Activated naive CD4-positive, alpha-beta T cell (primary cell): ENCODE data around the gene IFI27.

Experiments used
- DNase-seq, 4 experiments: peaks; one replicate each; lab custom pipeline; 2025; lab: John Stamatoyannopoulos, UW

The IFI27 gene

GRCh38 chr14:94102768-94103482, 7.6 kb upstream of the IFI27 start:
- DNase-seq, result no peak

- DNase-seq, result no peak
These were observed 6.9 kb upstream of the IFI27 start for GRCh38 chr14:94103554-94104150.

GRCh38 chr14:94104731-94105130, 5.8 kb upstream of the IFI27 start:
- DNase-seq, result no peak

GRCh38 chr14:94109915-94110250, 653 bp upstream of the IFI27 start:
- no peak for DNase-seq

- DNase-seq, result no peak
These were observed 950 bp downstream of the IFI27 start for GRCh38 chr14:94111276-94112095.

- no peak for DNase-seq
These were observed 2.1 kb downstream of the IFI27 start for GRCh38 chr14:94112513-94113063.

GRCh38 chr14:94113073-94113472, 2.5 kb downstream of the IFI27 start:
- DNase-seq, result no peak

DNA sequence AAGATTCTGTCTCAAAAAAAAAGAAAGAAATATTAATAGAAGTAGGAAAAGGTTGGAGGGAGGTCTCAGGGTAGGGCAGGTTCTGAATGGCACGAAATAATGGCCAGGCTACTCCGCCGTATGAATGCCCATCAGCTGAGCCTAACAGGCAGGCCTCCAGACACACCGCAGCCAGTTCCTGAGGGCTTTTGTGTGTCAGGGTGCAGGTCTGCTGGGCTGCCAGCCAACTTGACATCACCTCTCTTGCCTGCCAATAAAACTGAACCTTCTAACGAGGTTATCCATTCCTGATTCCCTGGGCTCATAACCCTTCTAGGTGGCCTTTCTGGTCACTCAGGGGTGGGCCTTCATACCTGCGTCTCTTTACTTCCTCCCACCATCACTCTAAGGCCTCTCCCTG, 3.0 kb downstream of the IFI27 start:
- DNase-seq, result no peak

GRCh38 chr14:94113908-94114588, 3.5 kb downstream of the IFI27 start:
- DNase-seq, result no peak

DNA sequence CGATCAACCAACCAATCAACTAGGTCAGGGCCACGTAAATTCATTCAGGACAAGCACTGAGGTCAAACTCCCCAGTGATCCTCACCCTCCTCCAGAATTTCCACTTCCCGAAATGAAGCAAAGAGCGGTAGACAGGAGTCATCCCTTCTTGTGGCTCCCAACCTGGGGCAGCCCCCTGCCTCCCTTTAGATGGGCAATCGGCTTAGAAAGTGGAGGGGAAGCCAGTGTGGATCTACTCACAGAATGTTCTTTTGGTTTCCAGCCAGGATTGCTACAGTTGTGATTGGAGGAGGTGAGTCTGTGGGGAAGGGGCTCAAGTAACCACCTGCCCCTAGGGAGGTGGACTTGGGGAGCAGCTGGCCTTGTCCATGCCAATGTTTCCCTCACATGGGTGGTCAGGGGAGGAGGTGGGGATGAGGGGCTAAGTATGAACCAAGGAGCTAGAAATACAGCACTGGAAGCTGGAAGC, 4.1 kb downstream of the IFI27 start:
- DNase-seq, result no peak

GRCh38 chr14:94115058-94115591, 4.6 kb downstream of the IFI27 start:
- no peak for DNase-seq

GRCh38 chr14:94115631-94116030, 5.1 kb downstream of the IFI27 start:
- no peak for DNase-seq

DNA sequence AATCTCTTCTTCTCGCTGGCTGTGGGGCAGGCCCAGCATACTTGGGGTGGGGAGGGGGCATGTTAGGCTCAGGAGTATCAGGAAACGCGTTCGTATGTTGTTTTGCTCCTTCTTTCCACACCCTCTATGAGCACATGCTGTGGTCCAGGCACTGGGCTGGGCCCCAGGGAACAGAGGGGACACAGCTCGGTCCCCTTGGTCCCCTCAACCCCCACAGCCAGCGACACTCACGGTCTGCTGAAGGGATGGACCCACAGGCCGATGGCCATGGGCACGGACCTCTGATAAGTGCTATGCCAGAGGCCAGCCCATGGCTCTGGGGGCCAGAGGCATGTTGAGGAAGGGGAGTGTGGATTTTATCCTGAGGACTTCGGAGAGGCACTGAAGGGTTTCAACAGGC, 6.2 kb downstream of the IFI27 start:
- no peak for DNase-seq

DNA sequence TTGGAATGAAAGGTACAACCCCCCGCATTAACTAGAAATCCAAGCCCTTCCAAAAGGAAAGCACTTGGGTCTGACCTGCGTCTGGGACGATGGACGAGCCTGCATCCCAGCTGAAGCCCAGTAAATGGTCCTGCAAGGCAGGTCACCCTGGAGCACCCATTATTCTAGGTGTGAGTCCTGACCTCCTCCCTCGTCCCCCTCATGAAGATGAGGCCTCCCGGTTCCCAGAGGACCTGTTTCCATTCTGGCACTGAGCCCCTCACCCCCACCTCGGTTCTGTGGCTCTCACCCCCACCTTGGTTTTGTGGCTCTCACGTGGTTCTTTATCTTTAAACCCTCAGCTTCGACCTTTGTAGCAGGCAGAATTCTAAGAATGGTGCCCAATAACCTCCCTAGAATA, 7.3 kb downstream of the IFI27 start:
- no peak for DNase-seq

GRCh38 chr14:94119071-94119470, 8.5 kb downstream of the IFI27 start:
- no peak for DNase-seq

DNA sequence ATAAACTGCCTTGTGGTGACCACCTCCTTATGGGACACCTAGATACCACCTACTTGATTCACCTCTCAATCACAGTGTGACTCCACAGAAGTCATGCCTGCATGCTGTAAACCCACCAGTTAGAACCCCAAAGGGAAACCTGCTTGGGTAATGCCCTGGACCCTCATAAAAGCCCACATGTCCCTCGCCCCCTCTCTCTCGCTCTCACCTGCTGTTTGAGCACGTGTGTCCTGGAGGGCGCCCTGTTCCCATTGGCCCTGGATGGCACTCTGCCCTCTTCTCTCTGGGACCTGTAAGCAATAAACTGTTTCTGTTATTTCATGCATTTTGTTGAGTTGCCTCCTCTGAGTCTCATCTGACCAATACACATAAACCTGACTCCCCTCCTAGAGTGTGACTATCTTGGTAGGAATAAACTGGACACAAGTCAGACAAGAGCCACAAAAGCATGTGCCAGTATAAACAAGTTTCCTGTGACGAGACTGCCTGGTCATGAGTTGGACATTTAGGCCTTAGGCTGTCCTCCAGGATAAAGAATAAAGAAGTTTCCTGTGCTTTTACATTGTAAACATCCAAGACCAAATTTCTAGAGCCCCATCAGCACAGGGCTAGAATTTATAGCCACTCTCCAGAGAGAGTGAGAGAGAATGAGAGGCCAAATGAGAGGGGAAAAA, 10.3 kb downstream of the IFI27 start:
- no peak for DNase-seq

- no peak for DNase-seq
These were observed 10.9 kb downstream of the IFI27 start for GRCh38 chr14:94121485-94121884.

GRCh38 chr14:94122438-94122837, 11.9 kb downstream of the IFI27 start:
- DNase-seq, result no peak

DNA sequence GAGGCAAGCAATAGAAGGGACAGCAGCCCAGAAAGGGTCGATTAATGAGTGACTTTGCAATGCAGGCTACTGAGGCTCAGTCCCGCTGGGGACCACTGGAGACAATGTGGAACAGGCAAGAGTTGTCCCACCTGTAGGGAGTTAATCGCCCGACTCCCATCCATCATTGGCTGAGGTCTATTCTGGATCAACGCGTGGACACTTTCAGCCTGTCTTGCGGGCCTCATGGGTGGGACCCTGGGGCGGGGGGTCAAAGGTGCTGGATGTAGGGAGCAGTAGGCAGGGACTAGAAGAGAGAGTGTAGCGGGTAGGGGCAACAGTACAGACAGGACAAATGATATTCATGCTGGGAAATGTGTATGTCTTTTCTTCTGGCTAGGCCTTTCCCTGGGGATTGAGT, 12.8 kb downstream of the IFI27 start:
- no peak for DNase-seq

DNA sequence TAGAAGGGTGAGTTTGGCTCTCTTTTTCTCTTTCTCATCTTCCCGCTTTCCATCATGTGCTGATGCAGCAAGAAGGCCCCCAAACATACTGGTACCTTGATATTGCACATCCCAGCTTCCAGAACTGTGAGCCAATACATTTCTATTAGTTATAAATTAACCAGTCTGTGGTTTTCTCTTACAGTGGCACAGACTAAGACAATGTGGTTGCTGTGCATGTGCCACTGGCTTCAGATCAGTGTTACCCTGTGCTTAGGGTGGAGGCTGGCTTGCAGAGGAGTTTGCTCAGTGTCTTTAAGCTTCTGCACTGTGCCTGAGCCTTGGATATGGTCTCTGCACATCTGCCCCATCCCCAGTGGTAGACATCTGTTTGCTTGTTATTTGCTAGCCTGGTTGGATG, 13.3 kb downstream of the IFI27 start:
- no peak for DNase-seq

DNA sequence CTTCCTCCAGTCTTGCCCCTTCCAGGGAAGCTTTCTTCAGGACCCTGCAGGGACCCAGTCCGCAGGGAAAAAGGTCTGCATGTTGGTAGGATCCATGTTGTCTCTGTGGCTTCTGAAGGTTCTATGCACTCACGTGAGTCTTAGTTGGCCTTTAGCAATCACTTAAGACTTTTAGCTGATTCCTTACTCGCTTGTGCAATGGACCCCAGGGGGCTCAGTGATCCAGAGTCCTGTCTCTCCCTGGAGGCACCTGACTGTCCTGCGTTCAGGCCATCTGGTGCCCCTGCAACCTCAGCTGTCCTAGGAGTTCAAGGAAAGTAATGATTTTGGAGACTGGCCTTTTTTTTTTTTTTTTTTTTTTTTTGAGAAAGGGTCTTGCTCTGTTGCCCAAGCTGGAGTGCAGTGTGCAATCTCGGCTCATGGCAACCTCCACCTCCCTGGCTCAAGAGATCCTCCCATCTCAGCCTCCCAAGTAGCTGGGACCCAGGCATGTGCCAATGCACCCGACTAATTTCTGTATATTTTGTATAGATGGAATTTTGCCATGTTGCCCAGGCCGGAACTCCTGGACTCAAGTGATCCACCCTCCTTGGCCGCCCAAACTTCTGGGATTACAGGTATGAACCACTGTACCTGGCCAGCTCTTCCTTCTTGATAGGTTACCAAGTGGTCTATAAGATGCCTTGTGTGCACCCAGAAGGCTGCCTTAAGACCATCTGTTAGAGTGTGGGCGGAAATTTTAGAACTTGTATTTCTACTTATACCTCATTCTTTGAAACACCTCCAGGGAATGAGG, 14.2 kb downstream of the IFI27 start:
- no peak for DNase-seq
